ENCODE data around the gene CBX5.

The CBX5 gene

DNA sequence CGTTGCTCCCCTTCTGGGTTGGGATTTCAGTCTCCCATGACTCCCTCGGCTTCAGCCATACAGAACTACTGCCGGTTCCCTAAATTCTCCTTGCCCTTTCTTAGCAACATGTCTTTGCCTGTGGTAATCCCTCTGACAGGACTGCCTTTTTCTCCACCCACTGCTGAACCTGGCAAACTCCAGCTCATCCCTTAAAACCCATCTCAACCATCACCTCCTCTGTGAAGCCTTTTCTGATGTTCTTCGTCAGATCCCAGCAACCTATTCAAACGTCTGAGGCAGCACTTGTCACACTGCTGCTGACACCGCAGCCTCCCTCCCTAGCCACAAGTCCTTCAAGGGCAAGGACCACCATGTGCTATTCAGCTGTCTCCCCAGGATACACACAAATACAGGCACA is 80.9 kb downstream of the CBX5 start:
- Histone ChIP-seq H3K4me1 (ENCODE audit: control extremely low read depth in 1 of 4, control insufficient read depth in 4 of 4, insufficient read depth in 4 of 4, low read length in 3 of 4) (peaks cover 10 to 18% (median 11%) of the 10 kb centered on the region in 4 experiments), H3K36me3 (ENCODE audit: control insufficient read depth in 4 of 4, insufficient read depth in 4 of 4, low read length in 3 of 4) (no peaks in the 10 kb centered on the region), H3K9me3 (ENCODE audit: control extremely low read depth in 1 of 5, control insufficient read depth in 4 of 5, insufficient read depth in 2 of 5, low read depth in 1 of 5, low read length in 4 of 5) (no peaks in the 10 kb centered on the region), H3K27ac (ENCODE audit: insufficient read depth in 1 of 2, low read depth in 1 of 2, low read length in 2 of 2, poor library complexity in 1 of 2, severe bottlenecking in 2 of 2) (no peak overlapping the region), H3K4me3 (ENCODE audit: control insufficient read depth in 1 of 7, extremely low read depth in 1 of 7, insufficient read depth in 4 of 7, low read depth in 2 of 7, low read length in 6 of 7) (no peak overlapping the region), H3K27me3 (replicated peaks in 2 of 5; ENCODE audit: control insufficient read depth in 4 of 5, insufficient read depth in 5 of 5, low read length in 4 of 5) (peaks cover 8 to 79% (median 31%) of the 10 kb centered on the region in 5 experiments)
- POLR2A ChIA-PET = no interaction called here
- whole genome bisulfite sequencing (ENCODE audit: insufficient coverage) = 70% methylated on average over 3 of the region's 6 CpGs
- CTCF ChIA-PET = interaction anchor here (0.8 to 10.7 kb wide), 7 partner anchors 9 to 196 kb away, joined by 3 to 123 read pairs (median 5); partner anchors contain the start of genes HOXC5 and SMUG1
- no peak for DNase-seq

DNA sequence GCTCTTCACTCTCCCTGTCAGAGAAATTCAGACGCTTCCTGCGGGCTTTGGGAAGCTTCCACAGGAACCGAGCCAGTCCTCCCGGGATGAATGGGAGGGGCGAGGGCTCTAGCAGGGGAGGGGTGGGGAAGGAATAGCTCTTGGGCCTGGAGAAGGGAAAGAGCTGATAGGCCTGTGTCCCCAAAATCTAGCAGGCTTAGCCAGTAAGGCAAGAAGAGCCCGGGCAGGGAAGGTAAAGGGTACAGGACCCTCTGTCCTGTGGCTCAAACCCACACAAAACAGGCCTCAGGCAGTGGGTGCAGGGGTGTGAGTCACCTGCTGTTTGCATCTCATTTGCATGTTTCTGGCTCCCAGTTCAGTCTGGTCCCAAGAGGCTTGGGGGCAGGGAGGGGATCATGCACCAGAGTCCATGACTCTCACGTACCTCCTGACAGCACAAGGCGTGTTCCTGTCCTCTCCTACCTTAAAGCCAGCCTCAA is 82.5 kb downstream of the CBX5 start:
- CTCF ChIA-PET = interaction anchor here (0.7 to 10.7 kb wide), 2 partner anchors 11 to 194 kb away, joined by 3 to 123 read pairs; no protein-coding TSS in a partner anchor
- Histone ChIP-seq H3K4me1 (ENCODE audit: control extremely low read depth in 1 of 4, control insufficient read depth in 4 of 4, insufficient read depth in 4 of 4, low read length in 3 of 4) (peaks cover 10 to 18% (median 11%) of the 10 kb centered on the region in 4 experiments), H3K27ac (ENCODE audit: insufficient read depth in 1 of 2, low read depth in 1 of 2, low read length in 2 of 2, poor library complexity in 1 of 2, severe bottlenecking in 2 of 2) (no peak overlapping the region), H3K9me3 (ENCODE audit: control extremely low read depth in 1 of 5, control insufficient read depth in 4 of 5, insufficient read depth in 2 of 5, low read depth in 1 of 5, low read length in 4 of 5) (no peaks in the 10 kb centered on the region), H3K4me3 (ENCODE audit: control insufficient read depth in 1 of 7, extremely low read depth in 1 of 7, insufficient read depth in 4 of 7, low read depth in 2 of 7, low read length in 6 of 7) (no peak overlapping the region), H3K36me3 (ENCODE audit: control insufficient read depth in 4 of 4, insufficient read depth in 4 of 4, low read length in 3 of 4) (no peaks in the 10 kb centered on the region), H3K27me3 (replicated peaks in 2 of 5; ENCODE audit: control insufficient read depth in 4 of 5, insufficient read depth in 5 of 5, low read length in 4 of 5) (peaks cover 12 to 85% (median 41%) of the 10 kb centered on the region in 5 experiments)
- WGBS (ENCODE audit: insufficient coverage) = 82% methylated on average over 3 of the region's 8 CpGs
- DNase-seq = no peak
- POLR2A ChIA-PET = no interaction called here

GRCh38 chr12:54197010-54197409 is 82.9 kb downstream of the CBX5 start:
- no peaks in the 10 kb centered on the region for H3K9me3 ChIP-seq (ENCODE audit: control extremely low read depth in 1 of 5, control insufficient read depth in 4 of 5, insufficient read depth in 2 of 5, low read depth in 1 of 5, low read length in 4 of 5)
- peaks cover 10 to 18% (median 11%) of the 10 kb centered on the region in 4 experiments for H3K4me1 ChIP-seq (ENCODE audit: control extremely low read depth in 1 of 4, control insufficient read depth in 4 of 4, insufficient read depth in 4 of 4, low read length in 3 of 4)
- H3K4me3 ChIP-seq (ENCODE audit: control insufficient read depth in 1 of 7, extremely low read depth in 1 of 7, insufficient read depth in 4 of 7, low read depth in 2 of 7, low read length in 6 of 7) = no peak overlapping the region
- no peaks in the 10 kb centered on the region for H3K36me3 ChIP-seq (ENCODE audit: control insufficient read depth in 4 of 4, insufficient read depth in 4 of 4, low read length in 3 of 4)
- peaks cover 12 to 89% (median 44%) of the 10 kb centered on the region in 5 experiments for H3K27me3 ChIP-seq (replicated peaks in 2 of 5; ENCODE audit: control insufficient read depth in 4 of 5, insufficient read depth in 5 of 5, low read length in 4 of 5)
- POLR2A ChIA-PET = no interaction called here
- CTCF ChIA-PET = interaction anchor here (0.7 to 10.7 kb wide), 2 partner anchors 11 to 194 kb away, joined by 3 to 123 read pairs; no protein-coding TSS in a partner anchor
- WGBS (ENCODE audit: insufficient coverage) = 73% methylated on average over 4 of the region's 5 CpGs
- no peak overlapping the region for H3K27ac ChIP-seq (ENCODE audit: insufficient read depth in 1 of 2, low read depth in 1 of 2, low read length in 2 of 2, poor library complexity in 1 of 2, severe bottlenecking in 2 of 2)
- no peak for DNase-seq

- ChIA-PET POLR2A (no interaction called here), CTCF (interaction anchor here (1.1 to 10.7 kb wide), 5 partner anchors 12 to 211 kb away, joined by 6 to 123 read pairs (median 8); partner anchors contain the start of genes HOXC10, HOXC5 and HOXC8)
- Histone ChIP-seq H3K9me3 (ENCODE audit: control extremely low read depth in 1 of 5, control insufficient read depth in 4 of 5, insufficient read depth in 2 of 5, low read depth in 1 of 5, low read length in 4 of 5) (no peaks in the 10 kb centered on the region), H3K27me3 (replicated peaks in 2 of 5; ENCODE audit: control insufficient read depth in 4 of 5, insufficient read depth in 5 of 5, low read length in 4 of 5) (peaks cover 12 to 90% (median 44%) of the 10 kb centered on the region in 5 experiments), H3K4me3 (ENCODE audit: control insufficient read depth in 1 of 7, extremely low read depth in 1 of 7, insufficient read depth in 4 of 7, low read depth in 2 of 7, low read length in 6 of 7) (peak overlapping the region in 3 of 7 experiments; percentile 6 to 39 (median 26)), H3K4me1 (ENCODE audit: control extremely low read depth in 1 of 4, control insufficient read depth in 4 of 4, insufficient read depth in 4 of 4, low read length in 3 of 4) (peaks cover 10 to 18% (median 13%) of the 10 kb centered on the region in 4 experiments), H3K27ac (ENCODE audit: insufficient read depth in 1 of 2, low read depth in 1 of 2, low read length in 2 of 2, poor library complexity in 1 of 2, severe bottlenecking in 2 of 2) (no peak overlapping the region), H3K36me3 (ENCODE audit: control insufficient read depth in 4 of 4, insufficient read depth in 4 of 4, low read length in 3 of 4) (no peaks in the 10 kb centered on the region)
- DNase-seq = no peak
- 27% methylated on average over 2 of the region's 5 CpGs for WGBS (ENCODE audit: insufficient coverage)
These were observed 83.5 kb downstream of the CBX5 start for GRCh38 chr12:54196396-54196795.

DNA sequence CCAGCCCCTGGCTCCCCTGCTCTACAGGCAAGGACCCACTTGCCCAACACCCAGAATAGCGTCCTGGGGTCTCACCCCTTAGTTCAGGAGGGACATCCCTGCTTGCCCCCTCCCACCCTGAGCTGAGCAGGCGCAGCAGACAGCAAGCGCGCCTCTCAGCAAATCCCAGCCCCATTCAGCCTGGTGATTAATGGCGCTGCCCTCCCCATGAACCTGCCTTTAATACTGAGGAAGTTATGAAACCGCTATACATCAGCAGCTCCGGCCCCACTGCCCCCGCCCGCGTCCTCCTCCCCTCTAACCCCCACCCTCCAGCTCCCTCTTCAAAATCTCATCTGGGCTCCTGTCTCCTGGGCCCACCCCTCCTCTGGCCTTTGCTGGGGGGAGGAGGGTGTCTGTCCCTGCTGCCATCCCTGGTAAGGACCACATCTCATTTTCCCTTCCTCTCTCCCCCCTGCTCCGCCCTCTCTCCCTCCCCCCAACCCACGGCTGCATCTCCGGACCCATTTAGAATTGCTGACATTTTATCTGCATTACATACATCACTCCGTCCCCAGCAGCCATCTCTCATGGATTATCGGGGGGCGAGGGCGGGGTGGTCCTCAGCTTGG is 84.1 kb downstream of the CBX5 start:
- H3K4me1 ChIP-seq (ENCODE audit: control extremely low read depth in 1 of 4, control insufficient read depth in 4 of 4, insufficient read depth in 4 of 4, low read length in 3 of 4) = peaks cover 10 to 18% (median 14%) of the 10 kb centered on the region in 4 experiments
- ChIA-PET CTCF (interaction anchor here (0.6 to 10.7 kb wide), 7 partner anchors 12 to 210 kb away, joined by 3 to 123 read pairs (median 7); partner anchors contain the start of genes HOXC10, HOXC5 and HOXC8), POLR2A (no interaction called here)
- peaks cover 12 to 91% (median 45%) of the 10 kb centered on the region in 5 experiments for H3K27me3 ChIP-seq (replicated peaks in 2 of 5; ENCODE audit: control insufficient read depth in 4 of 5, insufficient read depth in 5 of 5, low read length in 4 of 5)
- DNase-seq = peak; percentile 49 to 89 (median 83)
- 0% methylated on average over 7 of the region's 17 CpGs for WGBS (ENCODE audit: insufficient coverage)
- no peak overlapping the region for H3K27ac ChIP-seq (ENCODE audit: insufficient read depth in 1 of 2, low read depth in 1 of 2, low read length in 2 of 2, poor library complexity in 1 of 2, severe bottlenecking in 2 of 2)
- peak overlapping the region in 3 of 7 experiments; percentile 7 to 39 (median 26) for H3K4me3 ChIP-seq (ENCODE audit: control insufficient read depth in 1 of 7, extremely low read depth in 1 of 7, insufficient read depth in 4 of 7, low read depth in 2 of 7, low read length in 6 of 7)
- H3K36me3 ChIP-seq (ENCODE audit: control insufficient read depth in 4 of 4, insufficient read depth in 4 of 4, low read length in 3 of 4) = no peaks in the 10 kb centered on the region
- H3K9me3 ChIP-seq (ENCODE audit: control extremely low read depth in 1 of 5, control insufficient read depth in 4 of 5, insufficient read depth in 2 of 5, low read depth in 1 of 5, low read length in 4 of 5) = no peaks in the 10 kb centered on the region

DNA sequence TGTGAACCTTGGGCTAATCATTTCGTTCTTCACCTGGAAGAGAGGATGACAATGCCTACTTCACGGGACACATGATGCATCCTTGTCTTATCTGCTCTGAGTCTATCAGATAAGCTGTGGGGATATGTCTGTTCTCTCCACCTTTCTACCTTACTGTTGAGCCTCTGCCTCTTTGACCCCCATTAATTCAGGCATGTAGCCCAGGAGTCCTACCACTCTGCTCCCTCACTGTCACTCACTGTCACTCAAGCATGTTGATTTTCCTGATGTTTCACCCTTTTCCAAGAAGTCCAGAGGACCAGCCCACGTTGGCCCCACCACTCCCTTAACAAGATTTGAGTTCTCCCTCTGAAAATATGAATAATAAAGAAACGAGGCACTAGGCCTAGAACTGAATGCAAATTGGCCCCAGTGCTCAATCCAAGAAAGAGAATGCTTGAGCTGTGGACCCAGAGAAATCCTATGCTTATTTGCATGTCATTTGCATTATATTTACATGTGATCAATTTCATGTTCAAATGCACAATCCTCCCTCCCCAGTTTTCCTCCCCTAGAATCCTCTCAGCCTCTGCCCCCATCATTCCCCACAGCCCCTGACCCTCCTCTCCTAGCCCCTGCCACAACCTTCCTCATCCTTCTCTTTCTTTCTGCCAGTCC is 84.7 kb downstream of the CBX5 start:
- Histone ChIP-seq H3K4me1 (ENCODE audit: control extremely low read depth in 1 of 4, control insufficient read depth in 4 of 4, insufficient read depth in 4 of 4, low read length in 3 of 4) (peaks cover 10 to 18% (median 14%) of the 10 kb centered on the region in 4 experiments), H3K36me3 (ENCODE audit: control insufficient read depth in 4 of 4, insufficient read depth in 4 of 4, low read length in 3 of 4) (no peaks in the 10 kb centered on the region), H3K4me3 (ENCODE audit: control insufficient read depth in 1 of 7, extremely low read depth in 1 of 7, insufficient read depth in 4 of 7, low read depth in 2 of 7, low read length in 6 of 7) (peak overlapping the region in 2 of 7 experiments; percentile 7 to 31), H3K9me3 (ENCODE audit: control extremely low read depth in 1 of 5, control insufficient read depth in 4 of 5, insufficient read depth in 2 of 5, low read depth in 1 of 5, low read length in 4 of 5) (no peaks in the 10 kb centered on the region), H3K27me3 (replicated peaks in 2 of 5; ENCODE audit: control insufficient read depth in 4 of 5, insufficient read depth in 5 of 5, low read length in 4 of 5) (peaks cover 16 to 91% (median 47%) of the 10 kb centered on the region in 5 experiments), H3K27ac (ENCODE audit: insufficient read depth in 1 of 2, low read depth in 1 of 2, low read length in 2 of 2, poor library complexity in 1 of 2, severe bottlenecking in 2 of 2) (no peak overlapping the region)
- no peak for DNase-seq
- ChIA-PET POLR2A (no interaction called here), CTCF (interaction anchor here (0.6 to 10.7 kb wide), 12 partner anchors 13 to 210 kb away, joined by 3 to 123 read pairs (median 6); partner anchors contain the start of genes HOXC10, HOXC5 and HOXC8)
- 42% methylated on average over 3 of the region's 4 CpGs for WGBS (ENCODE audit: insufficient coverage)
